H9 (cell line): ENCODE results near the gene APOB. TPM values are rescaled to one million over a fixed set of nuclear protein-coding genes. Genes with fewer than 3 reads are reported as not detected.

Experiments used
- DNase-seq: peaks from one replicate; pipeline ENCODE4 v3.0.0-alpha.2; 2017
- H2AFZ ChIP-seq: one replicate; pipeline ENCODE4 v1.6.1; 2013; ENCODE audit warnings: mild to moderate bottlenecking, low read length, control low read depth, moderate library complexity
- H2AK5ac ChIP-seq: 2 replicates; pipeline ENCODE4 v1.6.1; 2013; ENCODE audit warnings: low read length, control low read depth, mixed read lengths; ENCODE audit not compliant: insufficient read length
- H2BK120ac ChIP-seq: one replicate; pipeline ENCODE4 v1.6.1; 2013; ENCODE audit warnings: low read depth, mild to moderate bottlenecking, low read length, control low read depth, inconsistent platforms; ENCODE audit not compliant: poor library complexity, severe bottlenecking
- H2BK12ac ChIP-seq: 2 replicates; pipeline ENCODE4 v1.6.1; 2013; ENCODE audit warnings: low read length, control low read depth, mixed read lengths, low read depth; ENCODE audit not compliant: insufficient read length
- H2BK15ac ChIP-seq: 2 replicates; pipeline ENCODE4 v1.6.1; 2013; ENCODE audit warnings: low read depth, low read length, control low read depth
- H2BK20ac ChIP-seq: one replicate; pipeline ENCODE4 v1.6.1; 2013; ENCODE audit warnings: low read depth, mild to moderate bottlenecking, low read length, control low read depth, inconsistent platforms; ENCODE audit not compliant: poor library complexity, severe bottlenecking
- H2BK5ac ChIP-seq: 2 replicates; pipeline ENCODE4 v1.6.1; 2013; ENCODE audit warnings: low read length, control low read depth, mixed read lengths; ENCODE audit not compliant: insufficient read length
- H3K14ac ChIP-seq: 2 replicates; pipeline ENCODE4 v1.6.1; 2013; ENCODE audit warnings: low read length, control low read depth; ENCODE audit not compliant: insufficient read depth
- H3K18ac ChIP-seq: 2 replicates; pipeline ENCODE4 v1.6.1; 2013; ENCODE audit warnings: low read depth, mild to moderate bottlenecking, mixed read lengths, low read length, control low read depth; ENCODE audit not compliant: insufficient read length
- H3K23ac ChIP-seq: 2 replicates; pipeline ENCODE4 v1.6.1; 2013; ENCODE audit warnings: low read length, control low read depth, mixed read lengths, low read depth; ENCODE audit not compliant: insufficient read length
- H3K23me2 ChIP-seq: 2 replicates; pipeline ENCODE4 v1.6.1; 2013; ENCODE audit warnings: low read depth, mild to moderate bottlenecking, mixed read lengths, low read length, control low read depth; ENCODE audit not compliant: insufficient read length, poor library complexity, severe bottlenecking
- H3K27ac ChIP-seq: 2 replicates; pipeline ENCODE4 v1.5.1; 2013; ENCODE audit warnings: low read length, control low read depth, mixed read lengths, low read depth; ENCODE audit not compliant: insufficient read length
- H3K27me3 ChIP-seq: 2 replicates; pipeline ENCODE4 v1.6.1; 2013; ENCODE audit warnings: low read length, control low read depth, inconsistent platforms; ENCODE audit not compliant: insufficient read depth
- H3K4ac ChIP-seq: 2 replicates; pipeline ENCODE4 v1.6.1; 2013; ENCODE audit warnings: low read depth, mild to moderate bottlenecking, control low read depth, inconsistent platforms, low read length, moderate library complexity
- H3K4me1 ChIP-seq: 2 replicates; pipeline ENCODE4 v1.6.1; 2013; ENCODE audit warnings: low read length, control low read depth, inconsistent platforms; ENCODE audit not compliant: insufficient read depth
- H3K4me2 ChIP-seq: 2 replicates; pipeline ENCODE4 v1.6.1; 2013; ENCODE audit warnings: low read length, control low read depth, mixed read lengths; ENCODE audit not compliant: insufficient read length, insufficient read depth
- H3K56ac ChIP-seq: 2 replicates; pipeline ENCODE4 v1.6.1; 2013; ENCODE audit warnings: low read depth, mild to moderate bottlenecking, mixed read lengths, low read length, control low read depth; ENCODE audit not compliant: insufficient read length
- H3K79me1 ChIP-seq: 2 replicates; pipeline ENCODE4 v1.6.1; 2013; ENCODE audit warnings: low read depth, mild to moderate bottlenecking, moderate library complexity, low read length, control low read depth, inconsistent platforms; ENCODE audit not compliant: insufficient read depth, poor library complexity, severe bottlenecking
- H3K79me2 ChIP-seq: 2 replicates; pipeline ENCODE4 v1.6.1; 2013; ENCODE audit warnings: low read length, control low read depth, inconsistent platforms; ENCODE audit not compliant: insufficient read depth
- H3K9ac ChIP-seq: 2 replicates; pipeline ENCODE4 v1.6.1; 2013; ENCODE audit warnings: low read length, control low read depth, mixed read lengths; ENCODE audit not compliant: insufficient read length; ENCODE audit errors: extremely low read depth
- H3K9me3 ChIP-seq: one replicate; pipeline ENCODE4 v1.6.1; 2013; ENCODE audit warnings: low read depth, low read length, inconsistent platforms; ENCODE audit not compliant: control insufficient read depth
- H3T11ph ChIP-seq: one replicate; pipeline ENCODE4 v1.6.1; 2013; ENCODE audit warnings: mild to moderate bottlenecking, low read length, control low read depth, inconsistent platforms
- H4K20me1 ChIP-seq: one replicate; pipeline ENCODE4 v1.6.1; 2013; ENCODE audit not compliant: control insufficient read depth, insufficient read length, insufficient read depth
- H4K5ac ChIP-seq: 2 replicates; pipeline ENCODE4 v1.6.1; 2013; ENCODE audit warnings: low read depth, mild to moderate bottlenecking, mixed read lengths, low read length, control low read depth; ENCODE audit not compliant: insufficient read length
- H4K8ac ChIP-seq: replicated peaks from 2 replicates; pipeline ENCODE4 v1.6.1; 2013; ENCODE audit warnings: low read length, control low read depth, mixed read lengths, low read depth; ENCODE audit not compliant: insufficient read length
- H4K91ac ChIP-seq: 2 replicates; pipeline ENCODE4 v1.6.1; 2013; ENCODE audit warnings: low read depth, mild to moderate bottlenecking, moderate library complexity, mixed read lengths, low read length, control low read depth; ENCODE audit not compliant: insufficient read length
- H3K27ac Mint-ChIP-seq, 3 experiments: 2 replicates in 2 of 3; 3 replicates in 1 of 3; pipeline ENCODE4 v1.8.0; 2020 to 2021; ENCODE audit warnings: mixed read lengths in 3 of 3, mild to moderate bottlenecking in 1 of 3, moderate library complexity in 1 of 3
- H3K27me3 Mint-ChIP-seq: 2 replicates; pipeline ENCODE4 v1.8.0; 2021; ENCODE audit warnings: low read depth, mild to moderate bottlenecking, moderate library complexity, mixed read lengths
- H3K36me3 Mint-ChIP-seq, 3 experiments: 2 replicates in 2 of 3; 3 replicates in 1 of 3; pipeline ENCODE4 v1.8.0; 2020 to 2021; ENCODE audit warnings: low read depth in 3 of 3, mixed read lengths in 3 of 3; ENCODE audit not compliant: insufficient read depth in 1 of 3
- H3K4me1 Mint-ChIP-seq, 2 experiments: 2 replicates each; pipeline ENCODE4 v1.8.0; 2020; ENCODE audit warnings: mixed read lengths in 2 of 2
- H3K4me3 Mint-ChIP-seq, 2 experiments: 2 replicates in 1 of 2; 3 replicates in 1 of 2; pipeline ENCODE4 v1.8.0; 2020 to 2021; ENCODE audit warnings: mild to moderate bottlenecking in 2 of 2, mixed read lengths in 2 of 2, moderate library complexity in 1 of 2
- H3K9me3 Mint-ChIP-seq, 2 experiments: 2 replicates in 1 of 2; 3 replicates in 1 of 2; pipeline ENCODE4 v1.8.0; 2020; ENCODE audit warnings: mild to moderate bottlenecking in 2 of 2, mixed read lengths in 2 of 2, moderate library complexity in 1 of 2
- CTCF ChIP-seq: fragments of 200-600 bp; sonication (generic); conservative IDR thresholded peaks from 3 replicates; pipeline ENCODE4 v1.8.0; 2021; ENCODE audit warnings: antibody characterized with exemption, mild to moderate bottlenecking
- WGBS: extraction: QIAGEN DNeasy Blood & Tissue Kit; methylation state at CpG from one replicate; pipeline ENCODE4 v1.1.7; 2013; ENCODE audit warnings: missing lambda C conversion rate, low lambda C conversion rate, mixed read lengths; ENCODE audit not compliant: insufficient read length; ENCODE audit errors: extremely low coverage; 5-methylcytosine and 5-hydroxymethylcytosine counted together
- long read RNA-seq: library from polyadenylated mRNA; unstranded; transcript quantifications from one replicate; pipeline ENCODE4 v2.0.0, GENCODE V29; 2020
- total RNA-seq: library from RNA; stranded (reverse); gene quantifications from 2 replicates; pipeline ENCODE4 v1.2.1, GENCODE V29; 2021

The APOB gene
- total RNA-seq: 0.26 TPM in 2 replicates
- long read RNA-seq: 0 reads

- H3K4ac ChIP-seq: no peak within 1 kb of the TSS
- peak; percentile 67 for DNase-seq
- Mint-ChIP-seq H3K36me3 (no peaks in the 10 kb centered on the region), H3K4me1 (peaks cover 25 to 28% of the 10 kb centered on the region in 2 experiments), H3K27ac (peak within 1 kb of the TSS in 1 of 3 experiments; percentile 45; a peak in 2 of 7 replicates), H3K27me3 (peaks cover 26% of the 10 kb centered on the region), H3K9me3 (no peaks in the 10 kb centered on the region; a peak in 1 of 5 replicates), H3K4me3 (peak within 1 kb of the TSS; percentile 77 to 83)
- no peak within 1 kb of the TSS for H4K8ac ChIP-seq
- H3K9me3 ChIP-seq: no peaks in the 10 kb centered on the region
- no peak within 1 kb of the TSS for H2BK120ac ChIP-seq
- no peak within 1 kb of the TSS for H3K14ac ChIP-seq
- no peaks in the 10 kb centered on the region for H4K20me1 ChIP-seq
- H3K9ac ChIP-seq: no peak within 1 kb of the TSS
- peak within 1 kb of the TSS; percentile 65 for H3K4me2 ChIP-seq
- H4K91ac ChIP-seq: no peak within 1 kb of the TSS
- no peak within 1 kb of the TSS for H3K27ac ChIP-seq
- H3K4me1 ChIP-seq: peaks cover 9% of the 10 kb centered on the region; the same call in 1 of the 2 replicates
- H3K23me2 ChIP-seq: no peaks in the 10 kb centered on the region
- H3K23ac ChIP-seq: no peak within 1 kb of the TSS
- no peak within 1 kb of the TSS for H2BK15ac ChIP-seq
- H3K18ac ChIP-seq: no peak within 1 kb of the TSS
- H4K5ac ChIP-seq: no peak within 1 kb of the TSS
- no peaks in the 10 kb centered on the region for H3K79me2 ChIP-seq
- no peak; the same call in 2 of the 3 replicates for TF ChIP-seq CTCF
- H3K27me3 ChIP-seq: peaks cover 5% of the 10 kb centered on the region; the same call in 1 of the 2 replicates
- no peak within 1 kb of the TSS for H2AFZ ChIP-seq
- no peak within 1 kb of the TSS for H2AK5ac ChIP-seq
- WGBS: no CpG with 5 or more reads among the region's 51 CpGs
- no peak within 1 kb of the TSS for H3T11ph ChIP-seq
- H3K79me1 ChIP-seq: no peaks in the 10 kb centered on the region
- no peak within 1 kb of the TSS for H2BK12ac ChIP-seq
- no peak within 1 kb of the TSS for H3K56ac ChIP-seq
- no peak within 1 kb of the TSS for H2BK20ac ChIP-seq
- no peak within 1 kb of the TSS for H2BK5ac ChIP-seq
Observed at GRCh38 chr2:21043744-21044532, at the start of gene APOB. APOB (minus strand) TSS chr2:21044073; CDS start chr2:21043945, 128 bp downstream.
